Astrocyte of the cerebellum (primary cell): Measurements from ENCODE around the gene RAB3GAP2.
"Not testable (repeated sequence)": the region's sequence is repeated elsewhere in the genome, so short reads cannot be mapped to it uniquely, and the experiment has no call there.

ENCODE experiments used
- DNase-seq: peaks from one replicate; pipeline ENCODE4 v3.0.0-alpha.2; 2011; ENCODE audit warnings: low read depth
- H3K4me3 ChIP-seq: 2 replicates; pipeline ENCODE4 v1.5.1; 2011; ENCODE audit warnings: mild to moderate bottlenecking, low read depth, low read length, moderate library complexity
- CTCF ChIP-seq: IDR thresholded peaks from 2 replicates; pipeline ENCODE4 v1.5.1; 2012; ENCODE audit warnings: low read length, low read depth, moderate library complexity, mild to moderate bottlenecking; ENCODE audit errors: missing control alignments
- in situ Hi-C: cut with HindIII; loops from 2 replicates; pipeline ENCODE4 v1.10.0; 2017; ENCODE audit warnings: low sequenced_read_pairs

Gene RAB3GAP2

GRCh38 chr1:220255204-220255603 is 17.0 kb downstream of the RAB3GAP2 start:
- in situ Hi-C loops, result no loop called here
- no peak for DNase-seq
- H3K4me3 ChIP-seq, result no peak overlapping the region
- TF ChIP-seq CTCF, result no peak

- DNase-seq, H3K4me3 ChIP-seq, in situ Hi-C loops: not testable (repeated sequence)
Measured at GRCh38 chr1:220253290-220253689, 19.0 kb downstream of the RAB3GAP2 start.

- no peak overlapping the region for H3K4me3 ChIP-seq
- no peak for TF ChIP-seq CTCF
- DNase-seq, result no peak
- in situ Hi-C loops, result no loop called here
Measured at GRCh38 chr1:220251272-220251671, 21.0 kb downstream of the RAB3GAP2 start.

GRCh38 chr1:220250681-220251080 is 21.6 kb downstream of the RAB3GAP2 start:
- TF ChIP-seq CTCF, result no peak
- no peak for DNase-seq
- in situ Hi-C loops, result no loop called here
- no peak overlapping the region for H3K4me3 ChIP-seq

- H3K4me3 ChIP-seq, result no peak overlapping the region
- in situ Hi-C loops, result no loop called here
- no peak for TF ChIP-seq CTCF
- no peak for DNase-seq
Measured at GRCh38 chr1:220249522-220249921, 22.7 kb downstream of the RAB3GAP2 start.

GRCh38 chr1:220248715-220249265 is 23.5 kb downstream of the RAB3GAP2 start:
- in situ Hi-C loops, DNase-seq, H3K4me3 ChIP-seq: not testable (repeated sequence)

GRCh38 chr1:220245900-220246299 is 26.4 kb downstream of the RAB3GAP2 start:
- in situ Hi-C loops, result not testable (repeated sequence)

GRCh38 chr1:220243947-220244346 is 28.3 kb downstream of the RAB3GAP2 start:
- in situ Hi-C loops, result no loop called here
- DNase-seq, result no peak
- no peak for TF ChIP-seq CTCF
- no peak overlapping the region for H3K4me3 ChIP-seq

More at GRCh38 chr1:220245900-220246299, 26.4 kb downstream of the RAB3GAP2 start:
- DNase-seq, H3K4me3 ChIP-seq: not testable (repeated sequence)
